GM12878 (cell line): ENCODE data around the gene STARD5. TPM values are rescaled to one million over a fixed set of nuclear protein-coding genes. Genes with fewer than 3 reads are reported as not detected.
"Not testable (repeated sequence)": the region's sequence is repeated elsewhere in the genome, so short reads cannot be mapped to it uniquely, and the experiment has no call there.

Source experiments
- ATAC-seq: fragments of 200-7000 bp; cut with Tn5 transposase; 3 replicates; pipeline ENCODE4 v1.9.1; 2020; ENCODE audit warnings: mild to moderate bottlenecking, moderate library complexity
- BruUV-seq: library from RNA; stranded (reverse); fragments of 400-500 nt; replicated peaks from 2 replicates; lab custom pipeline; 2021; lab: Mats Ljungman, UMichigan
- CTCF ChIA-PET: fragments of 300-600 bp; sonication (Branson Sonifier 250); formaldehyde crosslinking; extraction: SDS; loops from one replicate; lab custom pipeline; 2021; ENCODE audit warnings: inconsistent platforms; lab: Yijun Ruan, JAX
- POLR2A ChIA-PET: fragments of 350-600 bp; formaldehyde crosslinking; extraction: SDS; loops from one replicate; lab custom pipeline; 2021; ENCODE audit warnings: inconsistent platforms; lab: Charles Lee
- RAD21 ChIA-PET: fragments of 300-600 bp; sonication (Branson Sonifier 250); formaldehyde crosslinking; loops from one replicate; lab custom pipeline; 2023; ENCODE audit warnings: antibody characterized with exemption; ENCODE audit not compliant: unreplicated experiment; lab: Charles Lee
- SMC1A ChIA-PET: fragments of 300-600 bp; sonication (Branson Sonifier 250); formaldehyde crosslinking; loops from one replicate; lab custom pipeline; 2023; ENCODE audit not compliant: unreplicated experiment, uncharacterized antibody; lab: Charles Lee
- DNase-seq: peaks from one replicate; pipeline ENCODE4 v3.0.0-alpha.2; 2011; ENCODE audit warnings: low read depth, low spot score
- FAIRE-seq: peaks from 3 replicates; lab custom pipeline; 2011; peaks lifted over from hg19 to GRCh38; lab: Jason Lieb, UNC
- H2AFZ ChIP-seq: 2 replicates; pipeline ENCODE4 v1.6.0; 2011; ENCODE audit warnings: low read depth, low read length, control low read depth; ENCODE audit not compliant: control insufficient read depth
- H3K27ac ChIP-seq: 2 replicates; pipeline ENCODE4 v1.5.1; 2011; ENCODE audit warnings: control low read depth; ENCODE audit not compliant: control insufficient read depth, insufficient read depth
- H3K27me3 ChIP-seq, 2 experiments: replicated peaks in 1 of 2; 2 replicates each; pipeline versions ENCODE4 v1.6.0 to v1.6.1; 2011; ENCODE audit warnings: low read length in 1 of 2; ENCODE audit not compliant: control insufficient read depth in 2 of 2, insufficient read depth in 2 of 2
- H3K36me3 ChIP-seq, 2 experiments: 2 replicates each; pipeline ENCODE4 v1.5.1; 2011; ENCODE audit warnings: low read length in 1 of 2; ENCODE audit not compliant: control insufficient read depth in 2 of 2, insufficient read depth in 2 of 2
- H3K4me1 ChIP-seq: 2 replicates; pipeline ENCODE4 v1.6.1; 2011; ENCODE audit warnings: mild to moderate bottlenecking, low read length, moderate library complexity, mixed read lengths; ENCODE audit not compliant: control insufficient read depth, insufficient read depth
- H3K4me2 ChIP-seq: 2 replicates; pipeline ENCODE4 v1.6.0; 2011; ENCODE audit warnings: control low read depth; ENCODE audit not compliant: control insufficient read depth, insufficient read depth
- H3K4me3 ChIP-seq: fragments of 200-600 bp; sonication (generic); 2 replicates; pipeline ENCODE4 v1.5.1; 2016
- H3K79me2 ChIP-seq: 2 replicates; pipeline ENCODE4 v1.6.0; 2011; ENCODE audit warnings: low read length; ENCODE audit not compliant: control insufficient read depth, insufficient read depth
- H3K9ac ChIP-seq: 2 replicates; pipeline ENCODE4 v1.8.0; 2011; ENCODE audit warnings: low read length, control low read depth, mixed read lengths; ENCODE audit not compliant: control insufficient read depth, insufficient read depth
- H3K9me3 ChIP-seq: replicated peaks from 3 replicates; pipeline ENCODE4 v1.5.1; 2011; ENCODE audit warnings: mild to moderate bottlenecking, low read length; ENCODE audit not compliant: control insufficient read depth, insufficient read depth
- H4K20me1 ChIP-seq: 2 replicates; pipeline ENCODE4 v1.6.0; 2011; ENCODE audit not compliant: control insufficient read depth, insufficient read depth
- E2F4 ChIP-seq: IDR thresholded peaks from 2 replicates; pipeline ENCODE4 v1.6.1; 2012; ENCODE audit warnings: low read depth, low read length, improper control_type of control experiment
- WGBS: methylation state at CpG from one replicate; pipeline ENCODE4 v1.1.6; 2016; ENCODE audit warnings: low lambda C conversion rate; ENCODE audit not compliant: insufficient replicate concordance, insufficient coverage; ENCODE audit errors: missing lambda C conversion rate; 5-methylcytosine and 5-hydroxymethylcytosine counted together
- in situ Hi-C: fragments of 300-500 bp; cut with MboI; formaldehyde crosslinking; loops from 9 replicates; pipeline ENCODE4 v1.14.3; 2018; ENCODE audit warnings: mixed read lengths
- intact Hi-C: fragments of 100-400 bp; cut with micrococcal nuclease; formaldehyde crosslinking; loops from one replicate; pipeline ENCODE4 v1.14.2; 2022; ENCODE audit not compliant: unreplicated experiment
- polyA plus RNA-seq, 11 experiments: library from polyadenylated mRNA; depleted of rRNA in 4 of 11; unstranded in 6 of 11; stranded (reverse) in 5 of 11; fragments of >200 nt; fragmentation: Nextera tagmentation in 4 of 11; fragmentation: Illumina TruSeq in 1 of 11; extraction: Ambion mirVana in 4 of 11; extraction: Trizol in 1 of 11; gene quantifications; 1 replicate in 1 of 11; 2 replicates in 10 of 11; pipeline versions ENCODE4 v1.2.1 to v1.2.3, GENCODE V29; 2011 to 2016; ENCODE audit warnings: inconsistent platforms in 2 of 11, missing spikeins in 2 of 11, low read depth in 1 of 11
- total RNA-seq, 4 experiments: library from RNA; depleted of rRNA in 3 of 4; stranded (reverse); fragments of >200 nt in 3 of 4; fragmentation: Illumina TruSeq in 1 of 4; extraction: Trizol in 1 of 4; gene quantifications; 2 replicates each; pipeline versions ENCODE4 v1.2.1 to v1.2.3, GENCODE V29; 2013 to 2021

Gene STARD5
- total and polyA plus RNA-seq, 10 of the 15 experiments (the other 5 are each of a cell fraction or from before 2014, with no cell fraction given) = 2.3 to 9.4 (median 4.7) TPM

- in situ Hi-C loops = not testable (repeated sequence)
- RAD21 ChIA-PET = interaction anchor here (0.6 to 9.2 kb wide), 2 partner anchors 40 to 56 kb away, joined by 3 to 137 read pairs; no protein-coding TSS in a partner anchor
Observed at GRCh38 chr15:81331141-81331540, 7.2 kb upstream of the STARD5 start.

GRCh38 chr15:81330366-81331090, 6.6 kb upstream of the STARD5 start:
- DNase-seq = no peak
- WGBS = 77% methylated on average over 5 of the region's 5 CpGs
- FAIRE-seq = no peak
- Histone ChIP-seq H2AFZ (no peak overlapping the region), H3K27me3 (no peaks in the 10 kb centered on the region), H3K4me3 (no peak overlapping the region), H3K9me3 (no peaks in the 10 kb centered on the region), H3K4me1 (no peaks in the 10 kb centered on the region), H4K20me1 (no peaks in the 10 kb centered on the region), H3K36me3 (no peaks in the 10 kb centered on the region), H3K79me2 (no peaks in the 10 kb centered on the region), H3K27ac (no peak overlapping the region), H3K4me2 (no peak overlapping the region), H3K9ac (no peak overlapping the region)
- ChIA-PET CTCF (interaction anchor here (9.2 to 11.3 kb wide), 2 partner anchors 54 to 63 kb away, joined by 142 to 242 read pairs; no protein-coding TSS in a partner anchor), SMC1A (interaction anchor here (1.0 to 2.6 kb wide), 4 partner anchors 39 to 65 kb away, joined by 4 to 16 read pairs (median 8); no protein-coding TSS in a partner anchor), RAD21 (no interaction called here), POLR2A (no interaction called here)
- ATAC-seq = no peak
- BruUV-seq = no TSS peak
- in situ Hi-C loops = no loop called here
- intact Hi-C loops = no loop called here
- no peak for TF ChIP-seq E2F4

More at GRCh38 chr15:81331141-81331540, 7.2 kb upstream of the STARD5 start:
- H3K9ac ChIP-seq, H3K4me2 ChIP-seq, ATAC-seq, H3K79me2 ChIP-seq, H3K9me3 ChIP-seq, H3K27ac ChIP-seq, H3K27me3 ChIP-seq, BruUV-seq, DNase-seq, H2AFZ ChIP-seq, H3K4me3 ChIP-seq, FAIRE-seq, H3K4me1 ChIP-seq, H4K20me1 ChIP-seq, H3K36me3 ChIP-seq, intact Hi-C loops: not testable (repeated sequence)
- 91% methylated on average over 9 of the region's 9 CpGs for WGBS
- ChIA-PET CTCF (interaction anchor here (9.2 to 11.3 kb wide), 2 partner anchors 55 to 64 kb away, joined by 142 to 242 read pairs; no protein-coding TSS in a partner anchor), SMC1A (interaction anchor here (1.7 to 2.6 kb wide), 2 partner anchors 56 to 65 kb away, joined by 10 to 16 read pairs; no protein-coding TSS in a partner anchor), POLR2A (interaction anchor here (0.6 kb wide), 1 partner anchor 15 kb away, joined by 5 read pairs; no protein-coding TSS in a partner anchor)
